Measurements from ENCODE around the gene ACSL1. TPM values are rescaled to one million over a fixed set of nuclear protein-coding genes. Genes with fewer than 3 reads are reported as not detected.

The ACSL1 gene
- total RNA-seq, 1 experiment from 2014 or later, result 12.9 TPM

DNA sequence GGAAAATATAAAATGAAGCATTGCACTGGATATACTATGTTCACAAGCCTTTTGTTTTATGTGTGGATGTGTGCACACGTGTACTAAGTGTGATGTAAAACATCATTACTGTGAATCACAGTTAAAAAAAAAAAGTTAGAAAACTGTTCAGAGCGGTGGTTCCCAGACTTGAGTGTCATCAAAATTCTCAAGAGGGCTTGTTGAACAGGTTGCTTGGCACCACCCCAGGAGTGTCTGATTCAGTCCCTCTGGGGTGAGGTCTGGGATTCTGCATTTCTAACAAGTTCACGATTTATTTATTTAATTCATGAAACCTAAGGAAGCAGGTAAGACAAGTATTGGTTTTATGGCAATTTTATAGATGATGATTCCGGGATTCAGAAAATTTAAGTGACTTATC lies 93.6 kb downstream of the ACSL1 start:
- no peak for DNase-seq
- Histone ChIP-seq H3K4me1 (peaks cover 3% of the 10 kb centered on the region; the same call in 1 of the 2 replicates), H3K4me3 (no peak overlapping the region), H3K27ac (no peak overlapping the region), H3K27me3 (no peaks in the 10 kb centered on the region), H3K9me3 (replicated peaks) (no peaks in the 10 kb centered on the region), H3K36me3 (peaks cover 28% of the 10 kb centered on the region)

- no peaks in the 10 kb centered on the region for H3K9me3 ChIP-seq (replicated peaks)
- no peak overlapping the region for H3K27ac ChIP-seq
- peaks cover 3% of the 10 kb centered on the region; the same call in 1 of the 2 replicates for H3K4me1 ChIP-seq
- H3K27me3 ChIP-seq, result no peaks in the 10 kb centered on the region
- no peak for DNase-seq
- peaks cover 33% of the 10 kb centered on the region for H3K36me3 ChIP-seq
- no peak overlapping the region for H3K4me3 ChIP-seq
These were observed 94.7 kb downstream of the ACSL1 start for GRCh38 chr4:184731056-184731455.

DNA sequence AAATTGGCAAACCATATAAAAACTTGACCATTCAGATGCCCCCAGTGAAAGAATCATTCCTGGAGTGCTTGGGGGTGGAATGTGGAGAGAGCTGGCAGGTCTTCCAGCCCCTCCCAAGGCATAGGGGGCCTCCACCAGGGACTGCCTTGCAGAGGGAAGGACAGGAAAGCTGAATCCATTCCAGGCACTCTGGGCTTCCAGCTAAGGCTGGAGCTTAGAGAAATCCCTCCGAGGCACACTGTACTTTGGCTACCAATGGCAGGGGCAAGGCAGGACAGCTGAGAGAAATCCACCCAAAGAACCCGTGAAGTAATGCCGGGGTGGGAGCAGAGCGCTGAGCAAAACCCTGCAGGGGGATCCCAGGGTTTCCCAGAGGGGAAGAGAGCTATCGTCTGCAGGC lies 95.8 kb downstream of the ACSL1 start:
- no peak overlapping the region for H3K27ac ChIP-seq
- H3K9me3 ChIP-seq (replicated peaks), result no peaks in the 10 kb centered on the region
- no peak for DNase-seq

DNA sequence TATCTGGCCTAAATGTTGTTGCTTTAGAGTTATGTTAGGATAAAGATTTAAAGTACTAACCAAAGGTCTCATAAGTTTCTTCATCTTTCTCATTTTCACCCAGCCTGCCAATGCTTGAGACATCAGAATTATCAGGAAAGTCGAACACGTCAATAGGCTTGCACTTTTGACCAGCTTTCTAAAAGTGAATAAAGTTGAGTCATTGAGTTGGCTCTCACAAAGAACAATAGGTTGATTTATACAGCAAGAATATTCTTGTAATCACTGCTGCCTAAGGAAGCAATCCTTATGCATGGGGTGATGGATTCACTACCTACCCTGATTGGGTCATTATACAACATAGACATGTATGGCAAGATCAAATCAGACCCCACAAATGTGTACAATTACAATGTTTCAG lies 96.9 kb downstream of the ACSL1 start:
- Histone ChIP-seq H3K4me1 (peaks cover 3% of the 10 kb centered on the region; the same call in 1 of the 2 replicates), H3K36me3 (peaks cover 47% of the 10 kb centered on the region), H3K27me3 (no peaks in the 10 kb centered on the region), H3K4me3 (no peak overlapping the region), H3K27ac (no peak overlapping the region), H3K9me3 (replicated peaks) (no peaks in the 10 kb centered on the region)
- no peak for DNase-seq

More for the DNA sequence above, 95.8 kb downstream of the ACSL1 start:
- H3K4me3 ChIP-seq, result no peak overlapping the region
- H3K27me3 ChIP-seq, result no peaks in the 10 kb centered on the region
- peaks cover 38% of the 10 kb centered on the region for H3K36me3 ChIP-seq
- H3K4me1 ChIP-seq, result peaks cover 3% of the 10 kb centered on the region; the same call in 1 of the 2 replicates

GRCh38 chr4:184727430-184727829 lies 98.3 kb downstream of the ACSL1 start:
- no peaks in the 10 kb centered on the region for H3K27me3 ChIP-seq
- no peak for DNase-seq
- H3K9me3 ChIP-seq (replicated peaks), result no peaks in the 10 kb centered on the region
- peaks cover 1% of the 10 kb centered on the region; the same call in 1 of the 2 replicates for H3K4me1 ChIP-seq
- H3K4me3 ChIP-seq, result no peak overlapping the region
- no peak overlapping the region for H3K27ac ChIP-seq
- peaks cover 54% of the 10 kb centered on the region for H3K36me3 ChIP-seq

DNA sequence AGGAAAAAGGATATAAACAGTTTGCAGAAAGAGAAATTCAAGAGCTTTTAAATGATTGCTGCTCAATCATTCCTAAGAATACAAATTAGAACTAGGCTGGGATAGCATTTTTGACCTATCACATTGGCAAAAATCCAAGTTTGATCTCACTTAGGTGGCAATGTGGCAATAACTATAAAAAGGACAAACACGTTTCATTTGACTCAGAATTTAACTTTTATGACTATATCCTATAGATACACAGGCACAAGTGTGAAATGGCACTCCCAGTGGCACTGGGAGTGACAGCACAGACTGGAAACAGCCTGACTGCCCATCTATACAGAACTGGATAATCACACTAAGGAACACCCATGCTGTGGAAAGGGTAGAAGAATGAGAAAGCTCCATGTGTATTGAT lies 103.0 kb downstream of the ACSL1 start:
- Histone ChIP-seq H3K4me3 (no peak overlapping the region), H3K4me1 (no peaks in the 10 kb centered on the region), H3K27ac (no peak overlapping the region), H3K27me3 (no peaks in the 10 kb centered on the region), H3K9me3 (replicated peaks) (no peaks in the 10 kb centered on the region), H3K36me3 (peaks cover 60% of the 10 kb centered on the region)
- DNase-seq, result no peak

DNA sequence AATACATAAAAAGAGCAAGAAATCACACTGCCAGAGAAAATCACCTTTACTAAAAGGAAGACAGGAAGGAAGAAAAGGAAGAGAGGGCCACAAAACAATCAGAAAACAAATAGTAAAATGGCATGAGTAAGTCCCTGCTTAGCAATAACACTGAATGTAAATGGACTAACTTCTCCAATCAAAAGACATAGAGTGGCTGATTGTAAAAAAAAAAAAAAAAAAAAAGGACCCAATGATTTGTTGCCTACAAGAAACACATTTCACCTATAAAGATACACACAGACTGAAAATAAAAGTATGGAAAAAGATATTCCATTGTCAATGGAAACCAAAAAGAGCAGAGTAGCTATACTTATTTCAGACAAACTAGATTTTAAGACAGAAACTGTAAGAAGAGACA lies 104.5 kb downstream of the ACSL1 start:
- DNase-seq, result no peak
- no peaks in the 10 kb centered on the region for H3K4me1 ChIP-seq
- H3K9me3 ChIP-seq (replicated peaks), result no peaks in the 10 kb centered on the region
- H3K4me3 ChIP-seq, result no peak overlapping the region
- H3K27me3 ChIP-seq, result no peaks in the 10 kb centered on the region
- H3K36me3 ChIP-seq, result peaks cover 50% of the 10 kb centered on the region
- no peak overlapping the region for H3K27ac ChIP-seq

- Histone ChIP-seq H3K36me3 (peaks cover 46% of the 10 kb centered on the region), H3K9me3 (replicated peaks) (no peaks in the 10 kb centered on the region)
- no peak for DNase-seq
These were observed 106.4 kb downstream of the ACSL1 start for GRCh38 chr4:184719407-184719806.

GRCh38 chr4:184715526-184715925 lies 110.2 kb downstream of the ACSL1 start:
- Histone ChIP-seq H3K36me3 (peaks cover 28% of the 10 kb centered on the region), H3K27me3 (no peaks in the 10 kb centered on the region), H3K9me3 (replicated peaks) (no peaks in the 10 kb centered on the region), H3K4me3 (no peak overlapping the region), H3K27ac (no peak overlapping the region), H3K4me1 (no peaks in the 10 kb centered on the region)
- no peak for DNase-seq

More at GRCh38 chr4:184719407-184719806, 106.4 kb downstream of the ACSL1 start:
- no peak overlapping the region for H3K27ac ChIP-seq
- H3K4me3 ChIP-seq, result no peak overlapping the region
- no peaks in the 10 kb centered on the region for H3K27me3 ChIP-seq
- no peaks in the 10 kb centered on the region for H3K4me1 ChIP-seq

DNA sequence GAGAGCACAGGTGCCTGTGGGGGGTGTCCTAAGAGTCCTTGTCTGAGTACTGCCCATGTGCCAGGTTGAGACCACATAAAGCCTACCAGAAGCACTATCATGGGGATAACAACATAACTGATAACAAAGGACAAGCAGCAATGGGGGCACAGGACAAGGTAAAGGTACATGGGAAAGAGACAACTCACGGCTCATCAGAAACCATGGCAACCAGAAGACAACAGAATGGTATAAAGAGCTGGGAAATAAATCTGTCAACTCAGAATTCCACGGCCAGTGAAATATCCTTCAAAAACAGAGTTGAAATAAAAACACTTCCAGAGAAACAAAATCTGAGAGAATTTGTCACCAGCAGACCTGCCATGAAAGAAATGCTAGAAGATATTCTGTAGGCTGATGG lies 111.9 kb downstream of the ACSL1 start:
- Histone ChIP-seq H3K9me3 (replicated peaks) (no peaks in the 10 kb centered on the region), H3K27me3 (no peaks in the 10 kb centered on the region), H3K4me3 (no peak overlapping the region), H3K4me1 (no peaks in the 10 kb centered on the region), H3K27ac (no peak overlapping the region), H3K36me3 (peaks cover 34% of the 10 kb centered on the region)
- DNase-seq, result no peak

DNA sequence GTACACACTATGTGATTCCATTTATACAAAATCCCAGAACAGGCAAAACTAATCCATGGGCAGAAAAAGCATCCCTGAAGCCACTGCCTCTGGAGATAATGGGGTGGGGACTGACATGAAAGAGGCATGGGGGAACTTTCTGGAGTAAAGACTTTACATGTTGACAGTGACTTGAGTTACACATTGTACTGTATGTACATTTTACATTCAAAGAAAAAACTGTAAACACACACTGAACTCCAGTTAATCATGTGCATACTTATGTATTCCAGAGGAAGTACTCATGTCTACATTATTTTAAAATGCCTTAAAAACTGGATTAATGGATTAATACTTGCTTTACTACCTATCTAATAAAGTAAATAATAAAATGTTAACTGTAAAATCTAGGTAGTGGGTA lies 113.4 kb downstream of the ACSL1 start:
- H3K4me1 ChIP-seq, result no peaks in the 10 kb centered on the region
- no peak for DNase-seq
- no peaks in the 10 kb centered on the region for H3K27me3 ChIP-seq
- H3K27ac ChIP-seq, result no peak overlapping the region
- H3K4me3 ChIP-seq, result no peak overlapping the region
- H3K36me3 ChIP-seq, result peaks cover 47% of the 10 kb centered on the region
- no peaks in the 10 kb centered on the region for H3K9me3 ChIP-seq (replicated peaks)

DNA sequence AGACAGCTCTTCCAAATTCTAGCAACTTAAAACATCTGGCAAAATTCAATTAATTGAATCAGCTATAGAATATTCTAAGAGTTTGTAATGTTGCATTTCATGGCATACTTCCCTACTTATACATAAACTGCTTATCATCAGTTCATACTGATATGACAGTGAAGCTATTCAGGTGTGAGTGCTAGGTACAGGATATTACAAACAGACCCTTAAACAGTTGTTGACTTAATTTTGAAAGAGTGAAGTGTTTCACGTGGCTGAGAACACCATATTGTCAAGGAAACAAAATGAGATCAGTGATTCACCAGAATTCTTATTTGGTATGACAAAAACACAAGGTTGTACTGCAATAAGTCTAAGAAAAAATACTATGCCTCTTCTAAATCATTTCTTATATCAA lies 119.3 kb downstream of the ACSL1 start:
- no peak overlapping the region for H3K27ac ChIP-seq
- no peaks in the 10 kb centered on the region for H3K9me3 ChIP-seq (replicated peaks)
- H3K36me3 ChIP-seq, result peaks cover 85% of the 10 kb centered on the region
- no peak for DNase-seq
- no peaks in the 10 kb centered on the region for H3K27me3 ChIP-seq
- H3K4me3 ChIP-seq, result no peak overlapping the region
- no peaks in the 10 kb centered on the region for H3K4me1 ChIP-seq

DNA sequence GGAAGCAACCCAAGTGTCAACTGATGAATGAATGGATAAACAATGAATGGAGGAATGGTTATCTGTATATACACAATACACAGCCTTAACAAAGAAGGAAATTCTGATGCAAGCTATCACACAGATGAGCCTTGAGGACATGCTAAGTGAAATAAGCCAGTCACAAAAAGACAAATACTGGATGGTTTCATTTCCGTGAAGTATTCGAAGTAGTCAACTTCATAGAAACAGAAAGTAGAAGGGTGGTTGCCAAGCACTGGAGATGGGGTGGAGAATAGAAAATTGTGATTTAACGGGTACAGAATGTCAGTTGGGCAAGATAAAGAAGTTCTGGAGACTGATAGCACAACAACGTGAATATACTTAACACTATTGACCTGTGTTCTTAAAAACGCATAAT lies 120.1 kb downstream of the ACSL1 start:
- no peaks in the 10 kb centered on the region for H3K27me3 ChIP-seq
- peaks cover 80% of the 10 kb centered on the region for H3K36me3 ChIP-seq
- H3K4me3 ChIP-seq, result no peak overlapping the region
- H3K4me1 ChIP-seq, result no peaks in the 10 kb centered on the region
- no peak overlapping the region for H3K27ac ChIP-seq
- DNase-seq, result no peak
- no peaks in the 10 kb centered on the region for H3K9me3 ChIP-seq (replicated peaks)

Other genes with a start within 250 kb of the ACSL1 start
- gene CASP3, start 176.5 kb downstream of the ACSL1 start, total RNA-seq (2014; rRNA removed; shearing (Covaris generic)), result 37.9 and 44.0 TPM in 2 replicates
- gene PRIMPOL, start 176.2 kb downstream of the ACSL1 start, total RNA-seq (2014; rRNA removed; shearing (Covaris generic)), result 19.0 and 24.7 TPM in 2 replicates
- gene CENPU, start 91.9 kb downstream of the ACSL1 start, total RNA-seq (2014; rRNA removed; shearing (Covaris generic)), result 52.7 and 59.4 TPM in 2 replicates
- gene HELT, start 192.5 kb upstream of the ACSL1 start, total RNA-seq (2014; rRNA removed; shearing (Covaris generic)), result not detected in 2 replicates

Data from SJCRH30 (cell line).